SK-N-MC (cell line): Measurements from ENCODE around the gene ENO2.

Source experiments
- EZH2 ChIP-seq: fragments of 200-600 bp; sonication (generic); IDR thresholded peaks from one replicate; pipeline ENCODE4 v1.6.1; 2017; ENCODE audit warnings: antibody characterized with exemption
- POLR2AphosphoS5 ChIP-seq: IDR thresholded peaks from 2 replicates; pipeline ENCODE4 v1.6.1; 2012; ENCODE audit warnings: mild to moderate bottlenecking, low read depth, low read length, borderline replicate concordance

DNA sequence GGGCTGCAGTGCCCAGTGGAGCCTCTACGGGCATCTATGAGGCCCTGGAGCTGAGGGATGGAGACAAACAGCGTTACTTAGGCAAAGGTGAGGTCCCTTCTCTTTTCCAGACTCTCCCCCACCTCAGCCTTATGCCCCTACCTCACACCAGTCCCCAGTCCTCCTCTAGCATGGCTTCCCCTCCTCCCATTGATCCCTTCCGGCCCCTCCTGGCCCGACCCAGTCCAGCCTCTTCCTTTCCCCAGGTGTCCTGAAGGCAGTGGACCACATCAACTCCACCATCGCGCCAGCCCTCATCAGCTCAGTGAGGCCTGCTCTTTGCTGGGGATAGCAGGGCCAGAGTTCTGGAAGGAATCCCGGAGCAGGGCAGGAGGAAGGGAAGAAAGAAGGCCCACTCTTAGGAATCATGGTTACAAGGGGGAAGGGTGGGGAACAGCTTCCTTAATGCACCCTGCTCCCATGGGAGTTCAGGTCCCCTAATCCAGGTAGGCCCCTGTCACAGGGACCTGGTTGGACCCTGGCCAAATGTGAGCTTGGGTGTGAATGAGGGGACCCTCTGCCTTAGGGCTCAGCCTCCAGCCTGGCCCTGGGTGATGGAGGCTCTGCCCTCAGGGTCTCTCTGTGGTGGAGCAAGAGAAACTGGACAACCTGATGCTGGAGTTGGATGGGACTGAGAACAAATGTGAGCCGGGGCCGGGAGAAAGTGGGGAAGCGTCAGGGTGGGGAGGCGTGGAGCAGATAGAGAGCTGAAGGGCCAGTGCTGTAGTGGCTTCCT is 2.2 kb downstream of the ENO2 start:
- TF ChIP-seq POLR2AphosphoS5 (no peak), EZH2 (no peak)
